ENCODE results near the gene SMTNL2. TPM values are rescaled to one million over a fixed set of nuclear protein-coding genes. Genes with fewer than 3 reads are reported as not detected.

Gene SMTNL2
- total RNA-seq, 4 donors from 2014 or later: 5.7 to 12.0 (median 6.8) TPM; not detected in 1

DNA sequence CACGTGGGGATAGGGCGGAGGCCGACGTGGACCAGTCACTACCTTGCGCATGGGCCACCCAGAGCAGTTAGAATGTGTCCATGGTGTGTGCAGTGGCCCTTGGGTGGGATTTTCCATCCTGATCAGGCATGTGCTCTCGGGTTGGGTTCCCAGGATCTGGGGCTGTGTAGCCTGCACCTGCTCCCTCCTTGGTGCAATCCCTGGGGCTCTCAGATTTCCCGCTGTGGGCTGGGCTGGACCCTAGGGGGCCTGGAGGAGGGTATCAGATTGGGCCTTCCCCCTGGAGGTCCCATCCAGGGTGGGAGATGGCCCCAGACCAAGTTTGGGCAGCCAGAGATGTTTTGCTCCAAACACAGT is 1.3 kb downstream of the SMTNL2 start:
- no peak for DNase-seq
- TF ChIP-seq POLR2A (IDR thresholded peaks at IDR 0.05): no peak
- Histone ChIP-seq H3K36me3 (no peaks in the 10 kb centered on the region), H3K9me3 (no peaks in the 10 kb centered on the region), H3K27me3 (no peaks in the 10 kb centered on the region), H3K4me3 (no peak overlapping the region), H3K27ac (peak overlapping the region; percentile 37 to 39), H3K4me1 (peaks cover 0 to 14% of the 10 kb centered on the region in 2 donors)
- intact Hi-C loops (cut with DNase I; ENCODE audit: low total_unique reads): no loop called here

DNA sequence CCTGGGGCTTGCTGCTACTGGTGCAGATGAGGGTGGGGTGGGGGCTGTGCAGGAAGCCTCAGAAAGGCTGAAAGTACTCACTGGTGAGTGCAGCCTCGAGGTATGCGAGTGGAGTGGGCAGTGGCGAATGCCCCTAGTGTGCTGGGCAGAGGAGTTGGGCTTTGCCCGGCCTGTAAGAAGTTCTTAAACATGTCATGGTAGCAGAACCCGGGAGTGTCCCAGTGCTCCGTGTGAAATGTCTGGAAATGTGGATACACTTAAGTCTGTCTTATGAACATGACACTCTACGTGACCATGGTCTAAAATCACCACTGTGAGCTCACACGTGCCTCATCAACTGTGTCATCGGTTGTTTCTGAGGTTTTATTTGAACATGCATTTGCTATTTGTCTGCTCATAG is 1.7 kb downstream of the SMTNL2 start:
- Histone ChIP-seq H3K4me1 (peaks cover 0 to 14% of the 10 kb centered on the region in 2 donors), H3K27ac (peak overlapping the region in 1 of 2 donors; percentile 37), H3K9me3 (no peaks in the 10 kb centered on the region), H3K4me3 (no peak overlapping the region), H3K36me3 (no peaks in the 10 kb centered on the region), H3K27me3 (no peaks in the 10 kb centered on the region)
- intact Hi-C loops (cut with DNase I; ENCODE audit: low total_unique reads): no loop called here
- no peak for DNase-seq
- no peak for TF ChIP-seq POLR2A (IDR thresholded peaks at IDR 0.05)
- TF ChIP-seq, protein P1, sequence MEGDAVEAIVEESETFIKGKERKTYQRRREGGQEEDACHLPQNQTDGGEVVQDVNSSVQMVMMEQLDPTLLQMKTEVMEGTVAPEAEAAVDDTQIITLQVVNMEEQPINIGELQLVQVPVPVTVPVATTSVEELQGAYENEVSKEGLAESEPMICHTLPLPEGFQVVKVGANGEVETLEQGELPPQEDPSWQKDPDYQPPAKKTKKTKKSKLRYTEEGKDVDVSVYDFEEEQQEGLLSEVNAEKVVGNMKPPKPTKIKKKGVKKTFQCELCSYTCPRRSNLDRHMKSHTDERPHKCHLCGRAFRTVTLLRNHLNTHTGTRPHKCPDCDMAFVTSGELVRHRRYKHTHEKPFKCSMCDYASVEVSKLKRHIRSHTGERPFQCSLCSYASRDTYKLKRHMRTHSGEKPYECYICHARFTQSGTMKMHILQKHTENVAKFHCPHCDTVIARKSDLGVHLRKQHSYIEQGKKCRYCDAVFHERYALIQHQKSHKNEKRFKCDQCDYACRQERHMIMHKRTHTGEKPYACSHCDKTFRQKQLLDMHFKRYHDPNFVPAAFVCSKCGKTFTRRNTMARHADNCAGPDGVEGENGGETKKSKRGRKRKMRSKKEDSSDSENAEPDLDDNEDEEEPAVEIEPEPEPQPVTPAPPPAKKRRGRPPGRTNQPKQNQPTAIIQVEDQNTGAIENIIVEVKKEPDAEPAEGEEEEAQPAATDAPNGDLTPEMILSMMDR (IDR thresholded peaks at IDR 0.05): no peak

DNA sequence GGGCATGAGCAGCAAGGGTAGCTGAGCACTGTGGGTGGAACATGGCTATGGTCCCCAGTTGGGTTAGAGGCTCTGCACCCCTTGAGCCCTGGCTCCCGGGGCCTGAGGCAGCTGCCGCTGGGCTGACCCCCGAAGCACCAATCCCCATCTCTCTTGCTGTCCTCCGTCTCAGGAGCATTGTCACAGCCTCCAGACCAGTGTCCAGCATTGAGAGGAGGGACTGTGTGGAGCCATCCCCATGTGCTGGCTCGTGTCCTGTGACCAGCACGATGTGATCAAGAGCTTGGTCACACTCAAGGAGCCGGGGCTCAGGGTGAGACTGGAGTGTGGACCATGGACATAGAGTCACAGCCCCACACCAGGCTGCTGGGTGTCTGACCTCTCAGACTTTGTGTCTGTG is 2.9 kb downstream of the SMTNL2 start:
- intact Hi-C loops (cut with DNase I; ENCODE audit: low total_unique reads): no loop called here
- H3K9me3 ChIP-seq: no peaks in the 10 kb centered on the region
- TF ChIP-seq, protein P1 (IDR thresholded peaks at IDR 0.05): no peak
- no peak for TF ChIP-seq POLR2A (IDR thresholded peaks at IDR 0.05)
- no peak overlapping the region for H3K4me3 ChIP-seq
- peak overlapping the region in 1 of 2 donors; percentile 33 for H3K27ac ChIP-seq
- H3K27me3 ChIP-seq: no peaks in the 10 kb centered on the region
- peaks cover 0 to 14% of the 10 kb centered on the region in 2 donors for H3K4me1 ChIP-seq
- no peak for DNase-seq
- H3K36me3 ChIP-seq: no peaks in the 10 kb centered on the region

DNA sequence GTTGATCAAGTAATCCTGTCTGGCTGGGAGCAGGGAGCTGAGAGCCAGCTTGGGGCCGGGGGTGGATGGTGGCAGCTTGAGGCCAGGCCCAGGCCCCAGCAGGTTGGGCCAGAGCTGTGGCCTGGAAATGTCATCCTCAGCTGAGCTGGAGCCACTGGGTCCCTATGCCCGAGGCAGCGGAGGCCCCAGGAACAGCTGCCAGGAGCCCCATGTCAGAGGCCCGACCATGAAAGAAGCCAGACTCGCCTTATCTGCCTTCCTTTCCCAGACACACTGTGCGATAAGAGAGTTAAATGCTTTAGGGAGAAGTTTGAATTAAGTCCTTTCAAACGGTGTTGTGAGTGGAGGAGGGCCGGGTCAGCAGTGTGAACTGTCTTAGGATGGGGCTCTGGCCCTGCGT is 3.5 kb downstream of the SMTNL2 start:
- intact Hi-C loops (cut with DNase I; ENCODE audit: low total_unique reads): no loop called here
- no peaks in the 10 kb centered on the region for H3K36me3 ChIP-seq
- peak overlapping the region; percentile 35 to 49 for H3K27ac ChIP-seq
- no peak for DNase-seq
- TF ChIP-seq POLR2A (IDR thresholded peaks at IDR 0.05): no peak
- TF ChIP-seq, protein P1 (IDR thresholded peaks at IDR 0.05): no peak
- H3K27me3 ChIP-seq: no peaks in the 10 kb centered on the region
- no peaks in the 10 kb centered on the region for H3K9me3 ChIP-seq
- no peak overlapping the region for H3K4me3 ChIP-seq
- peaks cover 0 to 14% of the 10 kb centered on the region in 2 donors for H3K4me1 ChIP-seq

DNA sequence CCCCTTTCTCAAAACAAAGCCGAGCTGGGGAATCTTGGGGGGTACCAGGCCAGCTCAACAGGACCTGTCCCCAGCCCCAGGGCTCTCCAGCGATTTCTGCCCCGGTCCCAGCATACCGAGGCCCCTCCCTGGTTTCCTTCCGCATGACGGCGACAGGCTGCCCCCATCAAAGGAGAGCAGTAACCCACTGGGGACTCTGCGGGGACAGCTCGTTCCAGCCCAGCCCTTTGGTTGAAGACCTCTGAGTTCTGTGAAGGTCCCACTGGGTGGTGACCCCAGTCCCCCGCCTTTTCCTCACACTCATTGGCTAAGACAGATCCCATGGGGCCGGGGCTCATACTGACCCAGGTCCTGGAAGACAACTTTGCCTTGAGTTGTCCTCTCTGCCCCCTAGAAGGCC is 4.1 kb downstream of the SMTNL2 start:
- H3K4me3 ChIP-seq: no peak overlapping the region
- TF ChIP-seq, protein P1 (IDR thresholded peaks at IDR 0.05): no peak
- TF ChIP-seq POLR2A (IDR thresholded peaks at IDR 0.05): no peak
- DNase-seq: peak in 1 of 2 donors; percentile 41
- no peaks in the 10 kb centered on the region for H3K9me3 ChIP-seq
- H3K4me1 ChIP-seq: peaks cover 0 to 14% of the 10 kb centered on the region in 2 donors
- peak overlapping the region in 1 of 2 donors; percentile 35 for H3K27ac ChIP-seq
- intact Hi-C loops (cut with DNase I; ENCODE audit: low total_unique reads): no loop called here
- H3K36me3 ChIP-seq: no peaks in the 10 kb centered on the region
- H3K27me3 ChIP-seq: no peaks in the 10 kb centered on the region
